ENCODE results near the gene CEP135.
"Not testable (repeated sequence)": the region's sequence is repeated elsewhere in the genome, so short reads cannot be mapped to it uniquely, and the experiment has no call there.

CEP135 gene

GRCh38 chr4:55941881-55942396 is 6.8 kb upstream of the CEP135 start:
- in situ Hi-C loops (cut with HindIII; ENCODE audit: low sequenced_read_pairs): no loop called here

GRCh38 chr4:55947254-55947882 is 1.4 kb upstream of the CEP135 start:
- in situ Hi-C loops (cut with HindIII; ENCODE audit: low sequenced_read_pairs): no loop called here

- in situ Hi-C loops (cut with HindIII; ENCODE audit: low sequenced_read_pairs): no loop called here
Measured at GRCh38 chr4:55947912-55948725, 626 bp upstream of the CEP135 start.

DNA sequence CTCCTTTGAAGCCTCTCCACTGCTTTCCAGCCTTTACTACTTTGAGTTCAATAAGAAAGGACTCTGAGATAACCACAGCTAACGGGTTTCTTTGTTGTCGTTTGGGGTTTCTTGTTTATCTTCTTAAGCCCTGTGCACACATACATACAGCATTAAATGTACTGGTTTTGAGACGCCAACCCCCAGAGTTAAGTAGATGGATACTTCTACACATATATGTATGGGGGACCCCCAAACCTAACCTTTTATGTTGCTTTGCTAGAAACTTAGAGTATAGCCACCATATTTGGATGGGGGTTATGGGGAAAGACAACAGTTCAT is 697 bp downstream of the CEP135 start:
- in situ Hi-C loops (cut with HindIII; ENCODE audit: low sequenced_read_pairs): no loop called here

DNA sequence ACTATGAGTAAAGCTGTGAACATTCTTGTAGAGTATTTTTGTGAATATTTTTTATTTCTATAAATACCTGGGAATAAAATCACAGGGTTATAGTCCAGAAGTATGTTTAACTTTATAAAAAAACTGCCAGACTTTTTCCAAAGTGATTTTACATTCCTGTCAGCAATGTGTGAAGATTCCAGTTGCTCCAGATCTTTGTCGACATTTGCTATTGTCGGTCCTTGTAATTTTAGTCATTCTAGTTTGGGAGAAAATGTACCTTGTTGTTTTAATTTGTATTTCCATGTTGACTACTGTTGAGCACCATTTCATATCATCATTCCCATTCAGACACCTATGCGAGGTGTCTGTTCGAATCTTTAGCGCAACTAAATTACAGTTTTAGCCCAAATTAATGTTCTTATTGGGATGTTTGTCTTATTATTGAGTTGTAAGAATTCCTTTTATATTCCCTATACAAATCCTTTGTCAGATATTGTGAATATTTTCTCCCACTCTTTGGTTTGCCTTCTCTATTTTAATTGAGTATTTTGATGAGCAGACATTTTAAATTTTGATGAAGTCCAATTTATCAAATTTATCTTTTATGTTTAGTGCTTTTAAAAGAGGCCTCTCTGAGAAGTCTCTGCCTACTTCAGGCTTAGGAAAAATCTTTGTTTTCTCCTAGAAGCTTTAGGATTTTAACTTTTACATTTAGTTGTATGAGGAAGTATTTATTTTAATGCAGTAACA is 2.6 kb downstream of the CEP135 start:
- in situ Hi-C loops (cut with HindIII; ENCODE audit: low sequenced_read_pairs): no loop called here

- in situ Hi-C loops (cut with HindIII; ENCODE audit: low sequenced_read_pairs): no loop called here
Measured at GRCh38 chr4:55955710-55956109, 7.0 kb downstream of the CEP135 start.

GRCh38 chr4:55959655-55960054 is 10.9 kb downstream of the CEP135 start:
- in situ Hi-C loops (cut with HindIII; ENCODE audit: low sequenced_read_pairs): no loop called here

- in situ Hi-C loops (cut with HindIII; ENCODE audit: low sequenced_read_pairs): no loop called here
Measured at GRCh38 chr4:55964046-55964445, 15.3 kb downstream of the CEP135 start.

GRCh38 chr4:55965585-55965984 is 16.8 kb downstream of the CEP135 start:
- in situ Hi-C loops (cut with HindIII; ENCODE audit: low sequenced_read_pairs): no loop called here

DNA sequence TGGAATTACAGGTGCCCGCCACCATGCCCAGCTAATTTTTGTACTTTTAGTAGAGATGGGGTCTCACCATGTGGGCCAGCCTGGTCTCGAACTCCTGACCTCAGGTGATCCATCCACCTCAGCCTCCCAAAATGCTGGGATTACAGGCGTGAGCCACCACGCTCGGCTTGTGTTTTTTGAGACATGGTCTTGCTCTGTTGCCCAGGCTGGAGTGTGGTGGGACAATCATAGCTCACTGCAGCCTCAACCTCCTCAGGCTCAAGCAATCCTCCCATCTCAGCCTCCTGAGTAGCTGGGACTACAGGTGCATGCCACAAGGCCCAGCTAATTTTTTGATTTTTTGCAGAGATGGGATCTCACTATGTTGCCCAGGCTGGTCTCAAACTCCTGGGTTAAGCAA is 17.6 kb downstream of the CEP135 start:
- in situ Hi-C loops (cut with HindIII; ENCODE audit: low sequenced_read_pairs): not testable (repeated sequence)

DNA sequence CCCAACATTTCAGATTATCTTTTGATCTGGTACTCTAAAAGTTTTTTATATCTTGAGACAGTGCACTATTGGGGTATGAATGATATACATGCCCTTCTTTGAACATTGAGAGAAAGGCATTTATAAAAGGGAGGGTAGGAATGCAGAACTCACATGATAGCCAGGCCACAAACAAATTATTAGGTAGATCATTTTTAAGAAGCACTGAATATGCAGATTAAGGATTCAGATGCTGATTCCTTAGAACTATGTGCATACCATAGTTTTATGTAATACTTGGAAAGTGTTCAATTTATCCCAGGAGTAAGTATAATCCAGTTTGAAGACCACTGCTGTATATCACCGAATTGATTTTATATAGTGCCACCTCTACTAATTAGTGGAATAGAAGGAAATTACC is 18.6 kb downstream of the CEP135 start:
- in situ Hi-C loops (cut with HindIII; ENCODE audit: low sequenced_read_pairs): no loop called here

GRCh38 chr4:55973650-55974049 is 24.9 kb downstream of the CEP135 start:
- in situ Hi-C loops (cut with HindIII; ENCODE audit: low sequenced_read_pairs): no loop called here

DNA sequence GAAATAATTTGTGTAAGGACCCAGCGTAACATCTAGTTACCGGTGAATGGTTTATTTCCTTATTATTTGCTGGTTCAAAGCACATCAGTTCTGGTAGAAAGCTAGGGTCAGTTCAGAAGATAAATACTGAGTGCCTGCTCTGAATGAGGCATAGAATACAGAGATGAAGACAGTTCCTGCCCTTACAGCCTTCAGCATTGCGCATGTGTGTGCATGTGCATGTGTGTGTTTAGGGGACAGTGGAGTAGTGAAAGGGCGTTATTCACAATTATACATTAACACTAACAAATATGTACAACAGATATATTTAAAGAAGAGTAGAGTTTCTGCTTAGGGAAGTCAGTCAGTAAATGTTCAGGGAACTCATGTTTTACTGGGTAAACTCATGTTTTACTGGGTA is 29.1 kb downstream of the CEP135 start:
- in situ Hi-C loops (cut with HindIII; ENCODE audit: low sequenced_read_pairs): no loop called here

GRCh38 chr4:55979562-55979961 is 30.8 kb downstream of the CEP135 start:
- in situ Hi-C loops (cut with HindIII; ENCODE audit: low sequenced_read_pairs): no loop called here

DNA sequence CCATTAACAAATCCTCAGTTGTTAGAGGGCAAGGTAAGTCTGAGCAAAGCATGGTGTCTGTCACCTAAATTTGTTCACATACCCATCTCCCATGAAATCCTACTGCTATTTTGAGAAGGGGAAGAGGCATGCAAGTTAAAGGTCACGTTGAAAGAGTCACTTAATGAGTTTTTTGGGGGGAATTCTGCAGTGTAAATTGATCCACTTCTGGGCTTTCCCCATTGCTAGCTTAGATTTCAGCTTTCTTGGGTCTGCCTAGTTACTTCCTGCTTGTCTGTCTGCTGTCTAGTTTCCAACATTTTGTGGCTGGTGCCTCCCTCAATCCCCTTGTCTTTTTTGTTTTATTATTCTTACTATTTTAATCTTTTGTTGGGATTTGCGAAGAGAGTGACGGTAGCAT is 32.0 kb downstream of the CEP135 start:
- in situ Hi-C loops (cut with HindIII; ENCODE audit: low sequenced_read_pairs): no loop called here

- in situ Hi-C loops (cut with HindIII; ENCODE audit: low sequenced_read_pairs): no loop called here
Measured at GRCh38 chr4:55982976-55983375, 34.2 kb downstream of the CEP135 start.

DNA sequence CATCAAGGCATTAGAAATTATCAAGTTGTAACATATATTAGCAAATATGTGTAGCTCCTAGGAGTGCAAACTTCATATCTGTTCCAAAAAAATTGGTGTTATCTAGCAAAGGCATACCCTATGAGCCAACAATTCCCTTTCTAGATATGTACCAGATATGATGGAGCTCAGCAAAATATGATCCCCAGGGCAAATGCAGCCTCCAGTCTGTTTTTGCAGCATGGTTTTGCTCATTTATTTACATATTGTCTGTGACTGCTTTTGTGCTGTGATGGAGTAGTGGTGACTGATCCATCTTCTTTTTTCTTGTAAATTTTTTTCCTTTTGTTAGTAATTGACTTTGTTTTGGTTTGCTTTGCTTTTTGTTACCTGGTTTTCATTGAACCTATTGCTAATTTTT is 41.0 kb downstream of the CEP135 start:
- in situ Hi-C loops (cut with HindIII; ENCODE audit: low sequenced_read_pairs): no loop called here

DNA sequence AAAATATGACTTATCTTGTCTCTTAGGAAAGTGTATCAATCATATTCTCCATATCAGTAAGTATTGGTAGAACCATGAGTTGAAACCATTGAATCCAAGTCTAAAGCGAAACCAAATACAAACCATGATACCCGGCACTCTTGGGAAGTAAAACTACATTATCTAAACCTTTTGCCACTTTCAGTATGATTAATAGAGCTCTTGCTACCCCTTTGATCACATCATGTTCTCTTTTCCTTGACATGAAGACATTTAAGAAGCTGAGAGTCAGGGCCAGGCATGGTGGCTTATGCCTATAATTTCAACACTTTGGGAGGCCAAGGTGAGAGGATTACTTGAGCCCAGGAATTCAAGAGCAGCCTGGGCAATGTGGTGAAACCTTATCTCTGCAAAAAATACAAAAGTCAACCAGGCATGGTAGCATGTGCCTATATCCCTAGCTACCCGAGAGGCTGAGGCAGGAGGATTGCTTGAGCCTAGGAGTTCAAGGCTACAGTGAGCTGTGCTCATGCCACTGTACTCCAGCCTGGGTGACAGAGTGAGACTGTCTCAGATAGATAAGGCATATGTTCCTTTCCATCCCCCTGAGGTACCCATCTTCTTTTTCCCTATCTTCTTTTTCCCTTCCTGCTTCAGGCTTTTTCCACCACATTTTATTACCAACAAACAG is 45.4 kb downstream of the CEP135 start:
- in situ Hi-C loops (cut with HindIII; ENCODE audit: low sequenced_read_pairs): no loop called here

GRCh38 chr4:55996646-55997045 is 47.9 kb downstream of the CEP135 start:
- in situ Hi-C loops (cut with HindIII; ENCODE audit: low sequenced_read_pairs): no loop called here

GRCh38 chr4:56003606-56004005 is 54.9 kb downstream of the CEP135 start:
- in situ Hi-C loops (cut with HindIII; ENCODE audit: low sequenced_read_pairs): no loop called here

DNA sequence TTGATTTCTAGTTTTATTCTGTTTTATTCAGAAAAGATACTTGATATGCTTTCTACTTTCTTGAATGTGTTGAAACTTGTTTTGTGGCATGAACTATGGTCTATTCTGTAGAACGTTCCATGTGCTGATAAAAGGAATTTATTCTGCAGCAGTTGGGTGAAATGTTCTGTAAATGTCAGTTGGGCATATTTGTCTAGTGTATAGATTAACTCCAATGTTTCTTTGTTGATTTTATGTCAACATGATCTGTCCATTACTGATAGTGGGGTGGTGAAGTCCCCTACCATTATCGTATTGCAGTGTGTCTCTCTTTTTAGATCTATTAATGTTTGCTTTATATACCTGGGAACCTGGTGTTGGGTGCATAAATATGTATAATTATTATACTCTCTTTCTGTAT is 55.5 kb downstream of the CEP135 start:
- in situ Hi-C loops (cut with HindIII; ENCODE audit: low sequenced_read_pairs): no loop called here
